ENCODE results near the gene DET1. TPM values are rescaled to one million over a fixed set of nuclear protein-coding genes. Genes with fewer than 3 reads are reported as not detected.

Gene DET1
- total RNA-seq = 4.8 and 5.7 TPM in 2 replicates

GRCh38 chr15:88546248-88547129 lies at the start of gene DET1:
Gene DET1, minus strand, starts transcription at chr15:88546681. Its CDS starts 14,976 bp downstream, at chr15:88531705.

DNA sequence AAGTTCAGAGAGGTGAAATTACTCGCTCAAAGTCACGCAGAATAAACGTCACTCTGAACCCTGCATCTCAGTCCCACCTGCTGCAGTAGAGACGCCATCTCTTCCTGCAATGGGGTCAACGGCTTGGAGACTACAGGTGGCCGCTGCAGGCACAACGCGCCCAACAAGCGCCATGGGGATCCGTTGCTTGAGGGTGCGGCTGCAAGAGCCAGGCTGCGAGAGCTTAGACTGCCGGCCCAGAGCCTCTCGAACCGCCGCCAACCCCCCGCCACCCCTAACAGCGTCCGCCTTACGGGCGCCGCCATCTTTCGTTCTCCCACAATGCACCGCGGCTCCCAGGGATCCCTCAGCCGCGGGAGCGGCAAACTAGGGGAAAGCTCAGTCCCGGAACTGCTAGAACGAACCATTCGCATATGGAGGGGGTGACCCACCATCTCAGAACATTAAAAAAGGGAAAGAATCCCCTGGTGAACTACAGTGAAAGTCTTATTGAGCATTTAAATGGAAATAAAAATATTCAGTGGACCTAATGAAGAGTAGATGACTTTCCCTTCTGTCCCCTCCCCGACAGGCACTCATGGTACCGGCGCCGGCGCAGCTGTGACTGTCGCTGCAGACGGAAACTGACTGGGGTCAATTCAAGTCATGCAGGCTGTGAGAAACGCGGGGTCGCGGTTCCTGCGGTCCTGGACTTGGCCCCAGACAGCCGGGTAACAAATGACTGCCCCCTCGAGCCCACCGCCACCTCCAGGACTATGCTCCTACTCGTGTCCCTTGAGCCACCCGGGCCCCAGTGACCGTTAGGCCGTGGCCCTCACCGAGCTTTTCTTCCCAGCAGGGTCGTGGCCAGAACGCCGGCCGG lies 79.2 kb downstream of the DET1 start, which contains the start of the genes MRPL46 and MRPS11:
Gene MRPL46 (minus strand): TSS at position 316 of the 862 bp plus-strand sequence. CDS start 11 bp downstream, at position 305.
Gene MRPS11 (plus strand): TSS at position 636 of the 862 bp plus-strand sequence. CDS start 10 bp downstream, at position 646.

Other genes with a start within 250 kb of the DET1 start
- 9.7 and 9.8 TPM in 2 replicates for gene MRPL46, start 79.3 kb downstream of the DET1 start, total RNA-seq
- 36.6 and 39.3 TPM in 2 replicates for gene MRPS11, start 79.0 kb downstream of the DET1 start, total RNA-seq
- gene AEN, start 74.7 kb upstream of the DET1 start, total RNA-seq = 45.1 and 75.2 TPM in 2 replicates
- 1.8 and 4.8 TPM in 2 replicates for gene ISG20, start 92.3 kb upstream of the DET1 start, total RNA-seq

Data from smooth muscle cell of bladder (primary cell).